HG02763 (cell line): ENCODE results near the gene DEXI.
"Not testable (repeated sequence)": the region's sequence is repeated elsewhere in the genome, so short reads cannot be mapped to it uniquely, and the experiment has no call there.

Experiments used
- ATAC-seq: cut with Tn5 transposase; IDR thresholded peaks from one replicate; pipeline ENCODE4 v1.9.1; 2021; ENCODE audit warnings: mild to moderate bottlenecking, moderate library complexity; ENCODE audit not compliant: unreplicated experiment

DEXI gene

GRCh38 chr16:10929853-10930754 lies 12.2 kb downstream of the DEXI start:
- ATAC-seq: no peak

- not testable (repeated sequence) for ATAC-seq
Measured at GRCh38 chr16:10929097-10929496, 13.2 kb downstream of the DEXI start.

GRCh38 chr16:10927497-10928112 lies 14.7 kb downstream of the DEXI start:
- no peak for ATAC-seq

- ATAC-seq: no peak
Measured at GRCh38 chr16:10926867-10927266, 15.4 kb downstream of the DEXI start.

GRCh38 chr16:10926094-10926493 lies 16.2 kb downstream of the DEXI start:
- ATAC-seq: no peak

- not testable (repeated sequence) for ATAC-seq
Measured at GRCh38 chr16:10925285-10925684, 17.0 kb downstream of the DEXI start.

GRCh38 chr16:10923650-10924214 lies 18.5 kb downstream of the DEXI start:
- no peak for ATAC-seq

- no peak for ATAC-seq
Measured at GRCh38 chr16:10923146-10923649, 19.1 kb downstream of the DEXI start.

GRCh38 chr16:10922328-10923145 lies 19.7 kb downstream of the DEXI start:
- ATAC-seq: no peak

GRCh38 chr16:10921536-10922327 lies 20.5 kb downstream of the DEXI start:
- ATAC-seq: no peak

GRCh38 chr16:10920726-10921427 lies 21.4 kb downstream of the DEXI start:
- ATAC-seq: no peak

- ATAC-seq: no peak
Measured at GRCh38 chr16:10919003-10919351, 23.3 kb downstream of the DEXI start.

- ATAC-seq: no peak
Measured at GRCh38 chr16:10918294-10919002, 23.8 kb downstream of the DEXI start.

GRCh38 chr16:10916534-10916933 lies 25.7 kb downstream of the DEXI start:
- ATAC-seq: no peak

GRCh38 chr16:10911267-10911666 lies 31.0 kb downstream of the DEXI start:
- ATAC-seq: no peak

GRCh38 chr16:10907757-10908045 lies 34.6 kb downstream of the DEXI start:
- no peak for ATAC-seq

- no peak for ATAC-seq
Measured at GRCh38 chr16:10906914-10907756, 35.1 kb downstream of the DEXI start.

- no peak for ATAC-seq
Measured at GRCh38 chr16:10906482-10906881, 35.8 kb downstream of the DEXI start.
